Upper lobe of left lung (tissue), 4 donors: ENCODE results near the gene MEF2A.

Experiments
- CTCF ChIP-seq, 6 experiments: fragments of 450-650 bp in 4 of 6; fragments of 200-600 bp in 2 of 6; sonication (generic) in 2 of 6; IDR thresholded peaks; one replicate each; pipeline ENCODE4 v1.5.1; 2016 to 2019; ENCODE audit warnings: antibody characterized with exemption in 6 of 6
- POLR2A ChIP-seq, 4 donors: fragments of 450-650 bp; IDR thresholded peaks; one replicate each; pipeline ENCODE4 v1.5.1; 2016 to 2017; ENCODE audit warnings: antibody characterized with exemption in 4 of 4, mild to moderate bottlenecking in 2 of 4
- POLR2AphosphoS5 ChIP-seq, 2 donors: sonication (generic); formaldehyde crosslinking; IDR thresholded peaks; one replicate each; pipeline ENCODE4 v1.5.1; 2017; ENCODE audit warnings: antibody characterized with exemption in 2 of 2

DNA sequence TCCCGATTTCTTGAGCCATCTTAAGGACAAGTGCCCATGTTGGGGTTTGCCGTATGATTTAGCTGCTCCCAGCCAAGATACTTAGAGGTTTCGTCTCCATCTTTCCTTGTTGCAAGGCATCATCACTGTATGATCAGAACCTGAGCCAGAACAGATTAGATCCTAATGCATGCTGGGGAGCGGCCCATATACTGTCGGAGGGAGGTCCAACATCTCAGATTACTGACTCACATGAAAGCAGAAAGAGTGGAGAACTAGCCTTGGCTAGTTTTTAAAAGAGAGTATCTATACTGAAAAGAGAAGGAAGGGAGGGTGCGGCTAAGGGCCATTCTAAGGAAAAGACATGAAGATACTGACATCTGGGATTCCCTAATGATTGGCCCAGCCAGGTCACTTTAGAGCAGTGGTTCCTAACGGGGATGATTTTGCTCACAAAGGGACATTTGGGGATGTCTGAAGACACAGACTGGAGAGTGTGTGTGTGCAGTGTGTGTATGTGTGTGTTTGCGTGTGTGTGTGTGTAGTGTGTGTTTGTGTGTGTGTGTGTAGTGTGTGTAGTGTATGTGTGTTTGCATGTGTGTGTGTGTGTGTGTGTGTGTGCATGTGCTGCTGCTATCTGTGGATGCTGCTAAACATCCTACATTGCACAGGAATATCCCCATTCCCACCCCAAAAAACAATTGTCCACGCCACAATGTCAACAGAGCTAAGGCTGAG lies 179.7 kb downstream of the MEF2A start:
- TF ChIP-seq CTCF (IDR thresholded peaks at IDR 0.05): no peak
- TF ChIP-seq POLR2A (IDR thresholded peaks at IDR 0.05): no peak
- TF ChIP-seq POLR2AphosphoS5 (IDR thresholded peaks at IDR 0.05): no peak
